Panc1 (cell line): ENCODE results near the gene TUSC7.

ENCODE experiments used
- TCF7L2 ChIP-seq: IDR thresholded peaks from 2 replicates; pipeline ENCODE4 v1.6.1; 2011; ENCODE audit warnings: mild to moderate bottlenecking, low read depth, low read length, inconsistent platforms
- TF ChIP-seq, protein P1 (sequence below): fragments of 450-650 bp; IDR thresholded peaks from 2 replicates; pipeline ENCODE4 v1.5.1; 2017; ENCODE audit warnings: mild to moderate bottlenecking
- TF ChIP-seq, protein P2 (sequence below), 2 experiments: IDR thresholded peaks; 2 replicates each; pipeline ENCODE4 v1.6.1; 2011 to 2012; ENCODE audit warnings: low read depth in 2 of 2, control low read depth in 1 of 2, low read length in 1 of 2, mild to moderate bottlenecking in 1 of 2, moderate library complexity in 1 of 2; ENCODE audit not compliant: insufficient read depth in 1 of 2

DNA sequence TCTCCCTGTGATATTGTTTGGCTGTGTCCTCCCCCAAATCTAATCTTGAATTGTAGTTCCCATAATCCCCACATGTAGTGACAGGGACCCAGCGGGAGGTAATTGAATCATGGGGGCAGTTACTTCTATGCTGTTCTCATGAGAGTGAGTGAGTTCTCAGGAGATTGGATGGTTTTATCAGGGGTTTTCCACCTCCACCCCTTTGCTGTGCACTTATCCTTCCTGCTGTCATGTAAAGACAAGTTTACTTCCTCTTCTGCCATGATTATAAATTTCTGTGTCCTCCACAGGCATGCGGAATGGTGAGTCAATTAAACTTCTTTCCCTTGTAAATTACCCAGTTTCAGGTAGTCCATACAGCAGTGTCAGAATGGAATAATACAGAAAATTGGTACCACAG, 24.7 kb downstream of the TUSC7 start:
- TF ChIP-seq, protein P1, sequence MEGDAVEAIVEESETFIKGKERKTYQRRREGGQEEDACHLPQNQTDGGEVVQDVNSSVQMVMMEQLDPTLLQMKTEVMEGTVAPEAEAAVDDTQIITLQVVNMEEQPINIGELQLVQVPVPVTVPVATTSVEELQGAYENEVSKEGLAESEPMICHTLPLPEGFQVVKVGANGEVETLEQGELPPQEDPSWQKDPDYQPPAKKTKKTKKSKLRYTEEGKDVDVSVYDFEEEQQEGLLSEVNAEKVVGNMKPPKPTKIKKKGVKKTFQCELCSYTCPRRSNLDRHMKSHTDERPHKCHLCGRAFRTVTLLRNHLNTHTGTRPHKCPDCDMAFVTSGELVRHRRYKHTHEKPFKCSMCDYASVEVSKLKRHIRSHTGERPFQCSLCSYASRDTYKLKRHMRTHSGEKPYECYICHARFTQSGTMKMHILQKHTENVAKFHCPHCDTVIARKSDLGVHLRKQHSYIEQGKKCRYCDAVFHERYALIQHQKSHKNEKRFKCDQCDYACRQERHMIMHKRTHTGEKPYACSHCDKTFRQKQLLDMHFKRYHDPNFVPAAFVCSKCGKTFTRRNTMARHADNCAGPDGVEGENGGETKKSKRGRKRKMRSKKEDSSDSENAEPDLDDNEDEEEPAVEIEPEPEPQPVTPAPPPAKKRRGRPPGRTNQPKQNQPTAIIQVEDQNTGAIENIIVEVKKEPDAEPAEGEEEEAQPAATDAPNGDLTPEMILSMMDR = no peak
- TF ChIP-seq TCF7L2 = no peak
- TF ChIP-seq, protein P2, sequence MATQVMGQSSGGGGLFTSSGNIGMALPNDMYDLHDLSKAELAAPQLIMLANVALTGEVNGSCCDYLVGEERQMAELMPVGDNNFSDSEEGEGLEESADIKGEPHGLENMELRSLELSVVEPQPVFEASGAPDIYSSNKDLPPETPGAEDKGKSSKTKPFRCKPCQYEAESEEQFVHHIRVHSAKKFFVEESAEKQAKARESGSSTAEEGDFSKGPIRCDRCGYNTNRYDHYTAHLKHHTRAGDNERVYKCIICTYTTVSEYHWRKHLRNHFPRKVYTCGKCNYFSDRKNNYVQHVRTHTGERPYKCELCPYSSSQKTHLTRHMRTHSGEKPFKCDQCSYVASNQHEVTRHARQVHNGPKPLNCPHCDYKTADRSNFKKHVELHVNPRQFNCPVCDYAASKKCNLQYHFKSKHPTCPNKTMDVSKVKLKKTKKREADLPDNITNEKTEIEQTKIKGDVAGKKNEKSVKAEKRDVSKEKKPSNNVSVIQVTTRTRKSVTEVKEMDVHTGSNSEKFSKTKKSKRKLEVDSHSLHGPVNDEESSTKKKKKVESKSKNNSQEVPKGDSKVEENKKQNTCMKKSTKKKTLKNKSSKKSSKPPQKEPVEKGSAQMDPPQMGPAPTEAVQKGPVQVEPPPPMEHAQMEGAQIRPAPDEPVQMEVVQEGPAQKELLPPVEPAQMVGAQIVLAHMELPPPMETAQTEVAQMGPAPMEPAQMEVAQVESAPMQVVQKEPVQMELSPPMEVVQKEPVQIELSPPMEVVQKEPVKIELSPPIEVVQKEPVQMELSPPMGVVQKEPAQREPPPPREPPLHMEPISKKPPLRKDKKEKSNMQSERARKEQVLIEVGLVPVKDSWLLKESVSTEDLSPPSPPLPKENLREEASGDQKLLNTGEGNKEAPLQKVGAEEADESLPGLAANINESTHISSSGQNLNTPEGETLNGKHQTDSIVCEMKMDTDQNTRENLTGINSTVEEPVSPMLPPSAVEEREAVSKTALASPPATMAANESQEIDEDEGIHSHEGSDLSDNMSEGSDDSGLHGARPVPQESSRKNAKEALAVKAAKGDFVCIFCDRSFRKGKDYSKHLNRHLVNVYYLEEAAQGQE (IDR thresholded peaks at IDR 0.05; ENCODE audit: insufficient read depth in 1 of 2, low read depth in 2 of 2, low read length in 1 of 2) = no peak
